ENCODE results near the gene KRTAP5-7. TPM values are rescaled to one million over a fixed set of nuclear protein-coding genes. Genes with fewer than 3 reads are reported as not detected.

Gene KRTAP5-7, protein sequence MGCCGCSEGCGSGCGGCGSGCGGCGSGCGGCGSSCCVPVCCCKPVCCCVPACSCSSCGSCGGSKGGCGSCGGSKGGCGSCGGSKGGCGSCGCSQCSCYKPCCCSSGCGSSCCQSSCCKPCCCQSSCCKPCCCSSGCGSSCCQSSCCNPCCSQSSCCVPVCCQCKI
- total RNA-seq, result not detected in 2 replicates

DNA sequence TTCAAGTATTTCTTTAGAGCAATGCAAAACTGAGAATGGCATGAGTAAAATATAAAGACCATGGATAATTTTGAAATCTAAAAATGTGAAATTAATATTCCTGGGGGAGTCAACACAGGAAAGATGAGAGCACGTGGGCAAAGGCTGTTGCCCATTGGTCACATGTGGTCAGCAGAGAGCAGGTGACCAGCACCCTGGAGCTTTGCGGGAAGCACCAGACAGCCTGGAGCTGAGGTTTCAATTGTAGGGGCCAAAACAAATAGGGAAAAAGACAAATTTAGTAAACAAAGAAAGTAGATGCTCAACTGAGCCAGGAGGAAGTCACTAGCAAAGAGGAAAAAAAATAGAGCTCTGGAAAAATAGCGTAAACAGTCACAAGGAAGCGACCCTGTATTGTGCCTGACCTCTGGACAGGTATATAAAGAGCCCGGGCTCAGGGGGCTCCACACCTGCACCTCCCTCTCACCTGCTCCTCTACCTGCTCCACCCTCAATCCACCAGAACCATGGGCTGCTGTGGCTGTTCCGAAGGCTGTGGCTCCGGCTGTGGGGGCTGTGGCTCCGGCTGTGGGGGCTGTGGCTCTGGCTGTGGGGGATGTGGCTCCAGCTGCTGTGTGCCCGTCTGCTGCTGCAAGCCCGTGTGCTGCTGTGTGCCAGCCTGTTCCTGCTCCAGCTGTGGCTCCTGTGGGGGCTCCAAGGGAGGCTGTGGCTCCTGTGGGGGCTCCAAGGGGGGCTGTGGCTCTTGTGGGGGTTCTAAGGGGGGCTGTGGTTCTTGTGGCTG is at the start of gene KRTAP5-7:
Gene KRTAP5-7 (plus strand): TSS at position 472 of the 780 bp plus-strand sequence. CDS start 34 bp downstream, at position 506.

DNA sequence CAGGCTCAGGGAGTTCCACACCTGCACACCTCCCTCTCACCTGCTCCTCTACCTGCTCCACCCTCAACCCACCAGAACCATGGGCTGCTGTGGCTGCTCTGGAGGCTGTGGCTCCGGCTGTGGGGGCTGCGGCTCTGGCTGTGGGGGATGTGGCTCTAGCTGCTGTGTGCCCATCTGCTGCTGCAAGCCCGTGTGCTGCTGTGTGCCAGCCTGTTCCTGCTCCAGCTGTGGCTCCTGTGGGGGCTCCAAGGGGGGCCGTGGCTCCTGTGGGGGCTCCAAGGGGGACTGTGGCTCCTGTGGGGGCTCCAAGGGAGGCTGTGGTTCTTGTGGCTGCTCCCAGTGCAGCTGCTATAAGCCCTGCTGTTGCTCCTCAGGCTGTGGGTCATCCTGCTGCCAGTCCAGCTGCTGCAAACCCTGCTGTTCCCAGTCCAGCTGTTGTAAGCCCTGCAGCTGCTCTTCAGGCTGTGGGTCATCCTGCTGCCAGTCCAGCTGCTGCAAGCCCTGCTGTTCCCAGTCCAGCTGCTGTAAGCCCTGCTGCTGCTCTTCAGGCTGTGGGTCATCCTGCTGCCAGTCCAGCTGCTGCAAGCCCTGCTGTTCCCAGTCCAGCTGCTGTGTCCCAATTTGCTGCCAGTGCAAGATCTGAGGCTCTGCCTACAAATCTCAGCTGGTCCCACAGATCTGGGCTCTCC is 11.1 kb downstream of the KRTAP5-7 start, which contains the start of gene KRTAP5-8:
Gene KRTAP5-8 (plus strand): TSS at position 49 of the 689 bp plus-strand sequence. CDS start 31 bp downstream, at position 80.

DNA sequence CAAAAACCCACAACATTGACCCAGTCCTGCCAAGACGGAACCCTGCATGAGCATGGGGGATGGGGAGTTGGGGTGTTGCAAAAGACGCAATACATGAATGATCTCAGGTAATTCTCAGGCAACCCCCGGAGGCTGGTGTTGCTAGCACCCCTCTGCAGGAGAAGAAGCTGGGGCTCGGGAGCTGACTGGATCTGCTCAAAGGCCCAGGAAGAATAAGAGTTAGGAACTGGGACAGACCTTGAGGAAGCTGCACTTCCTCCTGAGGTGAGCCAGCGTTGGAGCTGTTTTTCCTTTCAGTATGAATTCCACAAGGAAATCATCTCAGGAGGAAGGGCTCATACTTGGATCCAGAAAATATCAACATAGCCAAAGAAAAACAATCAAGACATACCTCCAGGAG is 21.1 kb downstream of the KRTAP5-7 start, which contains the start of gene KRTAP5-9:
Gene KRTAP5-9 (plus strand): TSS at position 301 of the 400 bp plus-strand sequence. CDS start 238 bp downstream, outside the sequence.

DNA sequence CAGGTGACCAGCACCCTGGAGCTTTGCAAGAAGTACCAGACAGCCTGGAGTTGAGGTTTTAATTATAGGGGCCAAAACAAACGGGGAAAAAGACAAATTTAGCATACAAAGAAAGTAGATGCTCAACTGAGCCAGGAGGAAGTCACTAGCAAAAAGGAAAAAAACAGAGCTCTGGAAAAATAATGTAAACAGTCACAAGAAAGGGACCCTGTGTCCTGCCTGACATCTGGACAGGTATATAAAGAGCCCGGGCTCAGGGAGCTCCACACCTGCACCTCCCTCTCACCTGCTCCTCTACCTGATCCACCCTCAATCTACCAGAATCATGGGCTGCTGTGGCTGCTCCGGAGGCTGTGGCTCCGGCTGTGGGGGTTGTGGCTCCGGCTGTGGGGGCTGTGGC is 38.2 kb downstream of the KRTAP5-7 start, which contains the start of gene KRTAP5-10:
Gene KRTAP5-10 (plus strand): TSS at position 301 of the 400 bp plus-strand sequence. CDS start 25 bp downstream, at position 326.

Small RNA genes lying within 50 kb of the gene (small RNA-seq; reads per million reads assigned to genes)
- not detected for gene AP000867.1 (ENCODE audit: low replicate concordance)

Other genes with a start within 250 kb of the KRTAP5-7 start
- 54.8 and 241 TPM in 2 replicates for gene DHCR7, start 78.9 kb upstream of the KRTAP5-7 start, total RNA-seq
- 68.9 and 91.0 TPM in 2 replicates for gene NADSYN1, start 74.1 kb upstream of the KRTAP5-7 start, total RNA-seq
- not detected in 2 replicates for gene KRTAP5-8, start 10.8 kb downstream of the KRTAP5-7 start, total RNA-seq
- gene KRTAP5-9, start 21.2 kb downstream of the KRTAP5-7 start, total RNA-seq, result not detected in 2 replicates
- not detected in 2 replicates for gene KRTAP5-10, start 38.3 kb downstream of the KRTAP5-7 start, total RNA-seq
- gene KRTAP5-11, start 55.6 kb downstream of the KRTAP5-7 start, total RNA-seq, result not detected in 2 replicates

Measured in placental pericyte (primary cell).